GM19035 (cell line): Measurements from ENCODE around the gene SCAANT1.
A peak's percentile ranks its signal among the peaks of the same experiment; 100 is the strongest.

ENCODE experiments used
- ATAC-seq: cut with Tn5 transposase; IDR thresholded peaks from one replicate; pipeline ENCODE4 v1.9.1; 2021; ENCODE audit not compliant: unreplicated experiment

Gene SCAANT1

GRCh38 chr3:63934041-63934866 is 22.1 kb upstream of the SCAANT1 start:
- ATAC-seq = no peak

GRCh38 chr3:63933459-63933858 is 21.3 kb upstream of the SCAANT1 start:
- peak; percentile 60 for ATAC-seq

- no peak for ATAC-seq
Observed at GRCh38 chr3:63932509-63933212, 20.5 kb upstream of the SCAANT1 start.

- no peak for ATAC-seq
Observed at GRCh38 chr3:63931290-63931689, 19.1 kb upstream of the SCAANT1 start.

GRCh38 chr3:63927422-63928280 is 15.5 kb upstream of the SCAANT1 start:
- ATAC-seq = peak; percentile 81

- ATAC-seq = no peak
Observed at GRCh38 chr3:63926309-63926708, 14.1 kb upstream of the SCAANT1 start.

GRCh38 chr3:63922491-63923199 is 10.5 kb upstream of the SCAANT1 start:
- no peak for ATAC-seq

- ATAC-seq = peak; percentile 72
Observed at GRCh38 chr3:63921741-63922482, 9.7 kb upstream of the SCAANT1 start.

GRCh38 chr3:63920001-63920400 is 7.8 kb upstream of the SCAANT1 start:
- no peak for ATAC-seq

- no peak for ATAC-seq
Observed at GRCh38 chr3:63918321-63918720, 6.1 kb upstream of the SCAANT1 start.

- no peak for ATAC-seq
Observed at GRCh38 chr3:63914312-63914711, 2.1 kb upstream of the SCAANT1 start.

GRCh38 chr3:63912768-63913588 is 795 bp upstream of the SCAANT1 start:
- ATAC-seq = peak; percentile 14

GRCh38 chr3:63911509-63911872 is 692 bp downstream of the SCAANT1 start:
- ATAC-seq = no peak

- ATAC-seq = no peak
Observed at GRCh38 chr3:63910891-63911290, 1.3 kb downstream of the SCAANT1 start.

- no peak for ATAC-seq
Observed at GRCh38 chr3:63910001-63910400, 2.2 kb downstream of the SCAANT1 start.

GRCh38 chr3:63909431-63909830 is 2.8 kb downstream of the SCAANT1 start:
- ATAC-seq = no peak

GRCh38 chr3:63908776-63909175 is 3.4 kb downstream of the SCAANT1 start:
- no peak for ATAC-seq

GRCh38 chr3:63908081-63908736 is 4.0 kb downstream of the SCAANT1 start:
- no peak for ATAC-seq
